Lung (tissue), 12 donors: ENCODE measurements around the gene P2RX7. TPM values are rescaled to one million over a fixed set of nuclear protein-coding genes. Genes with fewer than 3 reads are reported as not detected.

Experiments
- ATAC-seq: fragments of 200-7000 bp; cut with Tn5 transposase; one replicate; pipeline ENCODE4 v1.9.1; 2020; ENCODE audit warnings: moderate number of reproducible peaks; ENCODE audit not compliant: insufficient read depth, low FRiP score
- DNase-seq, 3 donors: peaks; one replicate each; pipeline ENCODE4 v3.0.0-alpha.2; 2013 to 2017
- H3K27ac ChIP-seq, 2 donors: one replicate each; pipeline ENCODE4 v1.5.1; 2013; ENCODE audit warnings: mild to moderate bottlenecking in 2 of 2, moderate library complexity in 2 of 2, control low read depth in 1 of 2, inconsistent platforms in 1 of 2, low read depth in 1 of 2, low read length in 1 of 2
- H3K27me3 ChIP-seq, 3 donors: one replicate each; pipeline ENCODE4 v1.5.1; 2013; ENCODE audit warnings: low read length in 2 of 3; ENCODE audit not compliant: control insufficient read depth in 3 of 3, insufficient read depth in 3 of 3
- H3K36me3 ChIP-seq, 4 donors: one replicate each; pipeline ENCODE4 v1.5.1; 2013; ENCODE audit warnings: low read length in 4 of 4, mild to moderate bottlenecking in 1 of 4, moderate library complexity in 1 of 4; ENCODE audit not compliant: control insufficient read depth in 4 of 4, insufficient read depth in 4 of 4
- H3K4me1 ChIP-seq, 5 donors: one replicate each; pipeline ENCODE4 v1.5.1; 2013; ENCODE audit warnings: low read length in 5 of 5, mild to moderate bottlenecking in 2 of 5, moderate library complexity in 1 of 5; ENCODE audit not compliant: control insufficient read depth in 5 of 5, insufficient read depth in 5 of 5
- H3K4me3 ChIP-seq: one replicate; pipeline ENCODE4 v1.5.1; 2013; ENCODE audit warnings: mild to moderate bottlenecking, control low read depth, moderate library complexity
- H3K9ac ChIP-seq, 2 donors: one replicate each; pipeline ENCODE4 v1.5.1; 2013; ENCODE audit warnings: low read length in 2 of 2, control low read depth in 1 of 2; ENCODE audit not compliant: insufficient read depth in 1 of 2
- H3K9me3 ChIP-seq, 4 donors: one replicate each; pipeline ENCODE4 v1.5.1; 2013; ENCODE audit warnings: low read length in 3 of 4, mild to moderate bottlenecking in 1 of 4, moderate library complexity in 1 of 4; ENCODE audit not compliant: control insufficient read depth in 4 of 4, insufficient read depth in 3 of 4
- CTCF ChIP-seq: IDR thresholded peaks from 2 replicates; pipeline ENCODE4 v1.5.1; 2012; ENCODE audit warnings: mild to moderate bottlenecking; ENCODE audit errors: control extremely low read depth, extremely low read depth
- WGBS, 2 donors: extraction: QIAGEN DNeasy Blood & Tissue Kit; methylation state at CpG; one replicate each; pipeline ENCODE4 v1.1.7; 2013; 5-methylcytosine and 5-hydroxymethylcytosine counted together
- polyA plus RNA-seq, 2 donors: library from polyadenylated mRNA; stranded (reverse); fragments of 200-250 nt; gene quantifications; one replicate each; pipeline ENCODE4 v1.2.1, GENCODE V29; 2013
- total RNA-seq, 2 donors: library from RNA; depleted of rRNA in 1 of 2; stranded (reverse); fragments of >200 nt in 1 of 2; gene quantifications; one replicate each; pipeline ENCODE4 v1.2.1, GENCODE V29; 2014 to 2021
- donor health status: control.
- donor health status: control.
- donor health status: Bipolar disorder and iron deficiency.
- donor health status: healthy.
- donor health status: DM: yes; HTN: yes; CAD: no.

Gene P2RX7
- total and polyA plus RNA-seq, 4 donors, result 5.3 to 17.1 (median 8.3) TPM

GRCh38 chr12:121114806-121115205 is 17.9 kb upstream of the P2RX7 start:
- Histone ChIP-seq H3K9me3 (no peaks in the 10 kb centered on the region), H3K4me3 (no peak overlapping the region), H3K27me3 (no peaks in the 10 kb centered on the region), H3K9ac (no peak overlapping the region), H3K4me1 (no peaks in the 10 kb centered on the region), H3K36me3 (no peaks in the 10 kb centered on the region), H3K27ac (no peak overlapping the region)
- TF ChIP-seq CTCF, result no peak
- DNase-seq, result no peak
- ATAC-seq, result no peak
- 68 to 72% methylated on average over 2 of the region's 2 CpGs for WGBS, 2 donors

GRCh38 chr12:121115530-121115929 is 17.1 kb upstream of the P2RX7 start:
- Histone ChIP-seq H3K27me3 (no peaks in the 10 kb centered on the region), H3K4me3 (no peak overlapping the region), H3K27ac (no peak overlapping the region), H3K4me1 (no peaks in the 10 kb centered on the region), H3K9me3 (no peaks in the 10 kb centered on the region), H3K9ac (no peak overlapping the region), H3K36me3 (no peaks in the 10 kb centered on the region)
- TF ChIP-seq CTCF, result no peak
- ATAC-seq (no peak), DNase-seq (no peak)
- WGBS, 2 donors, result 88 to 90% methylated on average over 4 of the region's 4 CpGs

GRCh38 chr12:121116318-121117225 is 16.1 kb upstream of the P2RX7 start:
- 77 to 82% methylated on average over 4 of the region's 4 CpGs for WGBS, 2 donors
- Histone ChIP-seq H3K36me3 (no peaks in the 10 kb centered on the region), H3K27ac (no peak overlapping the region), H3K9ac (no peak overlapping the region), H3K27me3 (no peaks in the 10 kb centered on the region), H3K4me1 (no peaks in the 10 kb centered on the region), H3K9me3 (no peaks in the 10 kb centered on the region), H3K4me3 (no peak overlapping the region)
- ATAC-seq (no peak), DNase-seq (no peak)
- no peak for TF ChIP-seq CTCF
